ENCODE data around the gene RNF186.
"Not testable (repeated sequence)": the region's sequence is repeated elsewhere in the genome, so short reads cannot be mapped to it uniquely, and the experiment has no call there.

RNF186 gene

DNA sequence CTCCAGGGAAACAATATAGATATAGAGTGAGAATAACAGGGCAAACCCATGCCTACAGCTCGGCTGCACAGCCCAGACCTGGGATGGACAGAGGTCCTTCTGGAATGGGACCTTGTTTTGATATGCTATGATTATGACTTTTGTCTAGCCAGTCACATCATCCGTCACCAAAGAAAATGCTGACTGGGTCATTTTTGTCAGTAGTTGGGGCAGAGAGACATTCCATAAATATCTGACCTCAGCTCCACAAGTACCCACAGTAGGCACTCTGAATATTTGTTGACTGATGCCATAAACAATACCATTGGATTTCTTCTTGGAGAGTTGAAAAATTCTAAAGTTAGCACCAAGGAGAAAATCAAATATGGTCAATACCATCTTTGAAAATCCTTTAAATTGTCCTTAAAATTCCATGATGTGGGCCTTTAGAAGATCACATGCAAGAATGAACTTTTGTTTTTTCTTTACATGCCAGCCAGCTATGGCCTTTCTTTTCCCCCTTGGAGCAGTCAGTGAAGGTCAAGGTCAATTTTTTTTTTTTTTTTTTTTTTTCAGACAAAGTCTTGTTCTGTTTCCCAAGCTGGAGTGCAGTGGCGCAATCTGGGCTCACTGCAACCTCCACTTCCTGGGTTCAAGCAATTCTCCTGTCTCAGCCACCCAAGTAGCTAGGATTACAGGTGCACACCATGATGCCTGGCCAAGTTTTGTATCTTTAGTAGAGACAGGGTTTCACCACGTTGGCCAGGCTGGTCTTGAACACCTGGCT, 22.7 kb downstream of the RNF186 start:
- DNase-seq: no peak

DNA sequence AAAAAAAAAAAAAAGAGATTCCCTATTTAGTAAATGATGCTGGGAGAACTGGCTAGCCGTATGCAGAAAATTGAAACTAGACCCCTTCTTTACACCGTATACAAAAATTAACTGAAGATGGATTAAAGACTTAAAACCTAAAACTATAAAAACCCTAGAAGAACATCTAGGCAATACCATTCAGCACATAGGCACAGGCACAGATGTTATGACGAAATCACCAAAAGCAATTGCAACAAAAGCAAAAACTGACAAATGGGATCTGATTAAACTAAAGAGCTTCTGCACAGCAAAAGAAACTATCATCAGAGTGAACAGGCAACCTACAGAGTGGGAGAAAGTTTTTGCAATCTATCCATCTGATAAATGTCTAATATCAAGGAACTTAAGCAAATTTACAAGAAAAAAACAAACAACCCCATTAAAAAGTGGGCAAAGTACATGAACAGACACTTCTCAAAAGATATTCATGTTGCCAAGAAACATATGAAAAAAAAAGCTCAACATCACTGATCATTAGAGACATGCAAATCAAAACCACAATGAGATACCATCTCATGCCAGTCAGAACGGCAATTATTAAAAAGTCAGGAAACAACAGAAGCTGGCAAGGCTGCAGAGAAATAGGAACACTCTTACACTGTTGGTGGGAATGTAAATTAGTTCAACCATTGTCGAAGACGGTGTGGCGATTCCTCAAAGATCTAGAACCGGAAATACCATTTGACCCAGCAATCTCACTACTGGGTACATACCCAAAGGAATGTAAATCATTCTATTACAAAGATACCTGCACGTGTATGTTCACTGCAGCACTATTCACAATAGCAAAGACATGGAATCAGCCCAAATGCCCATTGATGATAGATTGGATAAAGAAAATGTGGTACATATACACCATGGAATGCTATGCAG, 24.8 kb downstream of the RNF186 start:
- not testable (repeated sequence) for DNase-seq

DNA sequence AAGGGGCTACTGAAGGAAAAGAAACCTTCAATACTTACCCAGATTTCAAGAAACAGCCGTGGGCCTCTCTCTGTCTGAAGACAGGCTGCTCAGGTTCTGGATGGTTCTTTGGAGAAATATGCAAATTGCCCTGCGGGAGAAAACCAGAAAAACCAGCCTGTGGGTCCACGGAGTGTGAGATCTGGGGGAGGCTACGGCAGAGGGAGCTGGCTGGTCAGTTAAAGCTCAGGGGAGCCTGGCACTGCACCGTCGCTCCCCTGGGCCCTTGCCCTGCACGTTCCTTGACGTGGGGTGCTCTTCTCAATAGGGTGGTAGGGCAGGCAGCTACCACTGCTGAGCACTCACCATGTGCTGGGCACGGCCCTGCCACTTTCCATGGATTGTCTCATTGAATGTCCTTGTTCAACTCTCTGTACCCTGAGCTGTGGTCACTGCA, 28.1 kb downstream of the RNF186 start:
- DNase-seq: no peak

DNA sequence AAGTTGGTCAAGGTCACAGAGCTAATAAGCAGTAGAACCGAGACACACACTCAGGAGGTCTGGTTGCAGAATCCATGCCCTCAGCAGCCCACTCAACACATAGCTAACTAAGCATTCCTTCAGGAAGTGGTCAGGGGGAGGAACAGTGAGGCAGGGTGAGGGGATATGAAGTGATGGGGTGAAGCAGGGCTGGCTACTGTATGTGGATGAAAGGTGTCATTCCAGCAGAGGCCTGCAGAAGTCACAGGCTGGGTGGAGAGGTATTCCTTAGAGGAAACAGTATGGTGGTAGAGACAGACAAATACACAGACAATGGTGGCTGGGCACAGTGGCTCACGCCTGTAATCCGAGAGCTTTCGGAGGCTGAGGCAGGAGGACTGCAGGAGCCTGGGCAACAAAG, 29.4 kb downstream of the RNF186 start:
- DNase-seq: no peak

DNA sequence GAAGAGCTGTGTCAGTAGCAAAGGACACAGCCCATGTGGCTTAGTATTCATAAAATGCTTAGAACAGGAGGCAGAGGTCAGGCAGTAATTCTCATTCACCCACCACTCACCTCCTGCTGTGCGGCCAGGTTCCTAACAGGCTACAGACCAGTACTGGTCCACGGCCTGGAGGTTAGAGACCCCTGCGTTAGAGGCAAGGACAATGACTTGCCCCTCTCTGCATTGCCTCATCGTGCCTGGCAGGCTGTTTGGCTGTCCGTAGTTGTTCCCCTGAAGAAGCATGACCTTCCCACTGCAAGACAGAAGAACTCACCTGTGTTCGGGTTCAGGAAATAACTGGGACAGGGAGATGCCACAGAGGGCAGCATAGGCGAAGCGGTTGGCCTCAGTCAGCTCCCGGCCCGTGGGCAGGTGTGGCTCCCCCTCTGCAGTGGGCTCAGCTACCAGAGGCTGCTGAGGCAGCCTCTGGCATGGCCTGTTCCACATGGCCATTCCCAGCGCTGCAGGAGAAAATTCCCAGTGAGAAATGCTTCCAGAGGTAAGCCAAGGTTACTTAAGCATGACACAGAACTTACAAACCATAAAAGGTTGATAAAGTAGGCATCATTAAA, 34.7 kb downstream of the RNF186 start:
- DNase-seq: no peak

DNA sequence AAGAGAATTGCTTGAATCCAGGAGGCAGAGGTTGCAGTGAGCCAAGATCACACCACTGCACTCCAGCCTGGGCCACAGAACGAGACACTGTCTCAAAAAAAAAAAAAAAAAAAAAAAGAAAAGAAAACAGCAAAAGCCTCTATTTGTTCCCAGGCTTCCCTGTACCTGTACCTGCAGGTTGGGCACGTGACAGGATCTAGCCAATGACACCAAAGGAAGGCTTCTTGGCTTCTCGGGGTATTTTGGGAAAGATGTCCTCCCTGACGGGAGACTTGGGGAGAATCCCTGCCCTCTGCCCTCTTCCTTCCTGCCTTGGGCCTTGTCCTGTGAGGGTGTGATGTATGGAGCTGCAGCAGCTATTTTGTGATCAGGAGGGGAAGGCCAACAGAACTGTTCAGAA, 38.1 kb downstream of the RNF186 start:
- DNase-seq: no peak

DNA sequence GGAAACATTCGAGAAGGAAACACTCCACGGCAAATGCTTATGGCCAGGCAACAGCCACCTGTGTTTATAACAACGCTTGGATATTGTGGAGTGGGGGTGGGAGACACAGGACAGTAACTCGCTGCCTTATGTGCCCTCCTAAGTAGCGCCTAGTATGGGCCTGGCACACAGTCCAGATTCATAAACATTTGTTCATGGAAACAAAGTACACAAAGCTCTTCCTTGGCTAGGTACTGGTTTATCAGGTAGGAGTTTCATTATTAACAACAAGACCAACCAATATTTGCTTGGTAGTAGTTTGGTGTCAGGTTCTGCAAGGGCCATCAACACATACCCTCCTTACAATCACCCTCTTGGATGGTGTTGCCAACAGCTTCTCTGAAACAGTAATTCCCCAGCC, 38.8 kb downstream of the RNF186 start:
- DNase-seq: no peak

DNA sequence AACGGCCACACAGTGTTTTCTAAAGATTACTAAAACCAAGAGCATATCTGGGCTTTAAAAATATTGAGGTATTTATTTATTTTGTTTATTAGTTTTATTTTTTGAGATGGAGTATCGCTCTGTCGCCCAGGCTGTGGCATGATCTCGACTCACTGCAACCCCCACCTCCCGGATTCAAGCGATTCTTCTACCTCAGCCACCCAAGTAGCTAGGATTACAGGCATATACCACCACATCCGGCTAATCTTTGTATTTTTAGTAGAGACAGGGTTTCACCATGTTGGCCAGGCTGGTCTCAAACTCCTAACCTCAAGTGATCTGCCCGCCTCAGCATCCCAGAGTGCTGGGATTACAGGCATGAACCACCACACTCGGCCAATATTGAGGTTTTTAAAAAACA, 39.3 kb downstream of the RNF186 start:
- no peak for DNase-seq

DNA sequence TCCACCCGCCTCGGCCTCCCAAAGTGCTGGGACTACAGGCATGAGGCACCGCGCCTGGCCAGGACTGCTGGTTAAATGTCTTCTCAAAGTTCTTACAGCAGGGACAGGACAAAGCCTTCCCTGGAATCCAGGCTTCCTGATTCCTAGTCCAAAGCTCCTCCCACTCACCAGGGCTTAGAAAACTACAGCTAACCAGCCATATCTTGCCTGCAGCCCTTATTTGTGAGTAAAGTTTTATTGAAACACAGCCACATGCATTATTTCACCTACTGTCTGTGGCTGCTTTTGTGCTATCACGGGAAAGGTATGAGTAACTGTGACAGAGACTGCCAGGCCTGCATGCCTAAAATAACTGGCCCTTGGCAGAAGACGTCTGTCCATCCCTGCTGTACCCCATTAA, 39.8 kb downstream of the RNF186 start:
- no peak for DNase-seq

DNA sequence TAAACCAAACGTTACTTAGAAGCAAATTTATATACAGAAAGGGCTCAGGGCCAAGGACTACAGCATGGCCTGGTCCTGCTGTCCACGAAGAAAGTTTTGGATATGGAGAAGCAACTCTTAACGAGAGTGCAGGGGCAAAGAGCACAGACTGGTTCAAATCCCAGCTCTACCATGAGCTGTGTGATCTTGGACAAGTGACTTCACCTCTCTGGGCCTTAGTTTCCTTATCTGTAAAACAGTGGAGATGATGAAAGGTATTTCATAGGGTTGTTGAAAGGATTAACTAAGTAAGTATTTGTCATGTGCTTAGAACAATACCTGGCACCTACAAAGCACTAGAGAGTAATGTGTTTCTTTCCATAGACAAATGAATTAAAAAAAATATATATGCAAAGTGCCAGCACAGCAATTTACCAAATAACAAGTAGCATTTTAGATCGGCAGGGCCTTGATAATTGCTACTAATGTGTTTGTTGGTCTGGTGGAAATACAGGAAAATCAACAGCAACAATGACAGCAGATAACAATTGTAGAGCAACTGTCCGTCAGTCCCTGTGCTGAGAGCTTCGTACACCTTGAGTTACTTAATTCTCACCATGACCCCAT, 40.8 kb downstream of the RNF186 start:
- DNase-seq: no peak

DNA sequence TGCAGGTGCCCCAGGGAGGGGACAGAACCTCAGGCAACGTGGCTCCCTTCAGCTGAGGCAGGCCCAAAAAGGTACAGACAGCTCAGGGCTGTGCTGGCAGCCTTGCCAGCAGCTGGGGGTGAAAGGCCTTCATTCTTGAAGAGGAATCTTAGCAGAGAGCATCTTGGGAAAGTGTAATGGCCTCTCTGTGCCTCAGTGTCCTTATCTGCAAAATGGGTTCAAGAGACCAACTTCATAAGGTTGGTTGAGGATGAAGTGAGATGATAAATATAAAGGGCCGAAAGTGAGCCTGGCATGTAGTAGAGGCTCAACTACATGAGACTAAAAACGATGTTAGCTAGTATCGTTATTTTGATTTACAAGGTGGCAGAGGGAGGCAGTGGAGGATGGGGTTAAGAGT, 41.6 kb downstream of the RNF186 start:
- no peak for DNase-seq

DNA sequence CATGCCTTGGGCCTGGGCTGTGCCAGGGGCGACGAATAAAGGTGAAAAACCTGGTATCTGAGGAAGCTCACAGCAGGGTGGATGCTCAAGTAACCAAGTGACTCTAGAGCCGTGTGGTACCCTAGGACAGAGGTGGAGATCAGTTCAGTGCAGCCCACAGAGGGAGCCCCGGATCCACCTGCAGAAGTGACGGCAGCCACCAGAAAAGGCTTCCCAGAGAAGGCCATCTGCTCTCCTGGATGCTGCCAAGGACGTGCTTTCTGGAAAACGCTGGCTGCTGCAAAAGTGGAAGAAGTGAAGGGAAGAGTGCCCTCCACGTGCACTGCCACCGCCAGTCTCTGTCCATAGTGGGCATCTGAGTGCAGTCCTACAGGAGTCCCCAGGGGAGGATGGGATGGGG, 43.0 kb downstream of the RNF186 start:
- no peak for DNase-seq

DNA sequence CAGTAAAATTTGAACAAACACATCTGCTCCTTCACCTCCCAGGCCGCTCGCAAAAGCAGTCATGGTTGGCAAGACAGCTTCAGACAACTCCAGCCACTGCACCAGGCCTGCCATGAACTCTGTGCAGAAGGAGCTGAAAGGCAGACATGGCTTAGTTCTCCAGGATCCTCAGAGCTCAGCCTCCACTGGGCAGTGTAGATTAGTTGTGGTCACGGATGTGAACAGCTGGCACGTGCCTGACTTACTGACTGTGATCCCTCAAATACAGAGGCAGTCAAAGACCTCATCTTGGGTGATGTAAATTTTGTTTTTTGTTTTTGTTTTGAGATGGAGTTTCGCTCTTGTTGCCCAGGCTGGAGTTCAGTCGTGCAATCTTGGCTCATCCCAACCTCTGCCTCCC, 43.7 kb downstream of the RNF186 start:
- DNase-seq: no peak

DNA sequence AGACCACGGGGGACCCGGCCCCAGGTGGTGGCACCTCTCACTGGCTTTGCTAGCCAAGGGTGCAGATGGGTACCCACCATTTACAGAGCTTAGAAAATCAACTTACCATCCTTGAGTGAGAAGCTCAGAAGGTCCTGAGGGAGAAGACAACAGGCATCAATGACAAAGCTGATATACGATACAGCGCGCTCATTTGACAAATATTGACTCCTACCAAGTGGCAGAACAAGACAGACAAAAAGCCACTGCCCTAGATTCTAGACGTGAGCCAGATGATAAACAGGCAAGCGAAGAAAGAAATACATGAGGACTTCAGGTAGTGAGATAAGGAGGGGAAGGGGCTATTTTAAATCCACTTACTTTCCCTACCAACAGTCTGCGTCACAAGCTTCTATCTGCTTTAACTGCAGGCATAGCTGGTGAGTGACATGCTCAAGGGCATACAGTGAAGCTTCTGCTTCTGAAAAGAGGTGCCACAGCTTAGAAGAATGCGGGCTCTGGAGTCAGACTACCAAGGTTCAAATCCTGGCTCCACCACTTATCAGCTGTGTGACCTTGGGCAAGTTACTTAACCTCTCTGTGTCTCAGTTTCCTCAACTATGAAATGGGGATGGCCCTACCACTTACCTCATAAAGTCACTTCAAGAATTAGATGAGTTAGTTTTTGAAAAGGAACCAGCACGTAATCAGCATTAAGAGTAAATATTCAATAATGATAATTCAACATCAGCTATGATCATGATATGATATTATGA, 44.5 kb downstream of the RNF186 start:
- no peak for DNase-seq

DNA sequence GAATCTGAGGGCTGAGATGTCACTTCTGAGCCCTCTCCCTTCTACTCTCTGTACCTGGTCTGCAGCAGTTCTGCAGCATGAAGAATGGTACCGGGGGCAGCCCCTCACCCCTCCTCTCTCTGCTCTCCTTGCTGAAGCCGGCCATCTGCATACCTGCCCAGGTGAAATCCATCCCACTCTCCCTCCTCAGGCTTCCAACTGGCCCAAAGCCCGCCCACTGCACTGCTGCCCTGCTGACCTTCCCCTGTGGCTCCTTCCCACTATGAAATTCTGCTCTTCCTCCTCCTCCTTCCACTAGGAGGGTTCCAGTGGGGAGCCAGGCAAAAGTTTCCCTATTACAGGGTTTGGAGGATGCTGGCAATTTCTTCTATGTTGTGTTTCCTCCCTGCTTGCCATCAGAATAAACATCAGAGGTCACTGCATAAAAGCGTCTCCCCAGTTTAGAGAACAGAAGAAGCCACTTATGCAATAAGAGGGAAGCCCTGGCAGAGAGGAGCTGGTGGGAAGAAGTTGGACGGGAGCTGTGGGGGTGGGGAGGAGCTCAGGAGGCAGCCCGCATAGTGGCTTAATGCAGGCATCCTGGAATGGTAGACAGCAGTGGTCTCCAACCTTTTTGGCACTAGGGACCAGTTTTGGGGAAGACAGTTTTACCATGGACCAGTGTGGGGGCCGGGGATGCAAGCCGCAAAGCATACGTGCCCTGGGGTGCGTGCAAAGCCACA, 45.7 kb downstream of the RNF186 start:
- no peak for DNase-seq

DNA sequence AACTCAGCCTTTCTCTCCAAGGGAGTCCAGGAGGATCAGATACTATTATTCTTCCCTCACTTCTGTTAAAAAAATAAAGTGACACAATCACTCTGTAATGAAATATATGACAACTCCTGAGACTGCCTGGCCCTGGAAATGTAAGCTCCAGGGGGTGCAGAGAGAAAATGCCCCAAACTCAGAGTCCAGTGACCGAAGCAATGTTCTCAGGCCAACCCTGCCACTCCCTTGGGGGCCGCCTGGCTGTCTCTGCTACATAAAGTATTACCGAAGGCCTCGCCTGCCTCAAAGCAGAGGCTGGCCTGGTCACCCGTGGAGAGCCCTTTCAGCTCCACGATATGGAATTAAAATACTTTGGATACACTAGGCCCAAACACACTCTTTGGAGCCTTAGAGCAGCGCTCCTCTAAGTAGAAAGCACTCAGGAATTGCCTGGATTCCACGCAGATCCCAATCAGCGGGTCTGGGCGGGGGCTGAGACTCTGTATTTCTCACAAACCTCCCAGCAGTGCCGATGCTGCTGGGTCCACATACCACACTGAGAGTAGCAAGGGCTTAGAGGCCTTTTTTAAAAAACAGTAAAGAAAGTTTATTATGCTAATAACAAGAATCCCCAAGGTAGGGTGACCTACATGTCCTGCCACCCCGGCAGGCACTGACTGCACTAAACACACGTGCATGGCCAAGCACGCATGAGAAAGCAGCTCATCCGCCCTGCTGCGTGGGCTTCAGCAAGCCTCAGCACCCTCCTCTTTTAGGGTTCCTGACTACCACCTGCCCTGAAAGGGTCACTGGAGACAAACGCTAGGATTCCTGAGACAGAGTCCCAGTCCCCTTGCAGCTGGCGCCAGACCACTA, 46.5 kb downstream of the RNF186 start:
- DNase-seq: no peak

DNA sequence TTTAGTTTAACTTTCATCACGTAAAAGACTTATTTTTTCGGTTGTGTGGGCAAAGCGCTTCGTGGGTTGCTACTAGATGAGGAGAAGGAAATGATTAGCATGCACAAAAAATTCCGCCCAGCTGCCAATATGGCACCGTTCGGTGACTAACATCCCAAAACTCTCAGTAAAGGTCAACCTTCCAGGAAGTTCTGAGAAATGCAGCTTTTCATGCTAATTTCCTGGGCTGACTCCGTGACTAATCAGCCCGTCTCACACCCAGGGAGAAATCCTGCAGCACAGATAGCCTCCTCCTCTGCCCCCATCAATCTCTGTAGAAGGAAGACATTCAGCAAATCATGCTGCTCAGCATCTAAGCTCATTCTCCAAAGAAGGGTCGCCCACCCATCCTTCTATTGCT, 49.5 kb downstream of the RNF186 start:
- DNase-seq: no peak

DNA sequence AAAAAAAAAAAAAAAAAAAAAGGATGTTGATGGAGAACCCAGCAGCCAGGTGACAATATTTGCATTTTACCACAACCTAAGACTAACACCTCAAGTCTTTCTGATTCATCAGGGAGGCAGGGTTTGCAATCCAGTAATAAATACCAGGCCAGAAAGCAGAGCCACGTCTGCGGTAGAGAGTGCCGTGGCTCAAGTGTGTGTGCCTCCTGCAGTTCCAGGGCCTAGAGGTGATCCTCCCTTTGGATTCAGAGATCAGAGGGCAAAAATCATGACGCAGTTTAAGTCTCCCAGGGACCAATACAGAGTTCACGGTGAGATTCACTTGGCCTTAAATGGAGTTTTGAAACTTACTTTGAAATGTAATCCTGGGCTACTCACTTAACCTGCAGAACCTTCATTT, 50.2 kb downstream of the RNF186 start:
- no peak for DNase-seq

All from cerebellar nuclear complex (tissue), 1 donor.